ENCODE measurements around the gene FRMPD1. TPM values are rescaled to one million over a fixed set of nuclear protein-coding genes. Genes with fewer than 3 reads are reported as not detected.

The FRMPD1 gene
- total and polyA plus RNA-seq, 10 of the 15 experiments (the other 5 are each of a cell fraction or from before 2014, with no cell fraction given), result 0.01 to 0.08 (median 0.05) TPM; not detected in 6

DNA sequence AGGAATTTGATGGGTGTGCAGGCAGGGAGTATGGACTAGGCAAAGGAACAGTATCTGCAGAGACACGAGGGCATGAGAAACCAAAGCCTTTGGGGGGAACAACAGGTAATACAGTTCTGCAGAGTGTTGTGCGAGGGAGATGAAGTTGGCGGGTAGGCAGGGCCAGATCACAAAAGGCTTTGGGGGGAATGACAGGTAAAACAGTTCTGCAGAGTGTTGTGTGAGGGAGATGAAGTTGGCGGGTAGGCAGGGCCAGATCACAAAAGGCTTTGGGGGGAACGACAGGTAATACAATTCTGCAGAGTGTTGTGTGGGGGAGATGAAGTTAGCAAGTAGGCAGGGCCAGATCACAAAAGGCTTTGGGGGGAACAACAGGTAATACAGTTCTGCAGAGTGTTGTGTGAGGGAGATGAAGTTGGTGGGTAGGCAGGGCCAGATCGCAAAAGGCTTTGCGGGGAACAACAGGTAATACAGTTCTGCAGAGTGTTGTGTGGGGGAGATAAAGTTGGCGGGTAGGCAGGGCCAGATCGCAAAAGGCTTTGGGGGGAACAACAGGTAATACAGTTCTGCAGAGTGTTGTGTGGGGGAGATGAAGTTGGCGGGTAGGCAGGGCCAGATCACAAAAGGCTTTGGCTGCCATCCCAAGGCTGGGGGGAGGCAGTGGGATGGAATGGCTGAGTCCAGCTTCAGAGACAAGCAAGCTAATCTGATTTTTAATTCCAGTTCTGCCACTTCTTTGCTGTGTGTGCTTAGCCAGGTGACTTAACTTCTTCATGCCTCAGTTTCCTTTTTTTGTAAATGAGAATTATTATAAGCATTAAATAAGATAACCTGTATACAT lies 33.0 kb downstream of the FRMPD1 start:
- SMC1A ChIA-PET (ENCODE audit: uncharacterized antibody, unreplicated experiment), result no interaction called here
- Histone ChIP-seq H3K4me3 (no peak overlapping the region), H4K20me1 (ENCODE audit: control insufficient read depth, insufficient read depth) (no peaks in the 10 kb centered on the region), H3K4me2 (ENCODE audit: control insufficient read depth, insufficient read depth) (no peak overlapping the region), H3K36me3 (ENCODE audit: control insufficient read depth in 2 of 2, insufficient read depth in 2 of 2, low read length in 1 of 2) (no peaks in the 10 kb centered on the region), H3K27ac (ENCODE audit: control insufficient read depth, insufficient read depth) (no peak overlapping the region), H3K9me3 (replicated peaks; ENCODE audit: control insufficient read depth, insufficient read depth, low read length) (no peaks in the 10 kb centered on the region), H3K27me3 (replicated peaks in 1 of 2; ENCODE audit: control insufficient read depth in 2 of 2, insufficient read depth in 2 of 2, low read length in 1 of 2) (no peaks in the 10 kb centered on the region; a peak in 1 of 4 replicates), H3K4me1 (ENCODE audit: control insufficient read depth, insufficient read depth, low read length) (no peaks in the 10 kb centered on the region), H3K79me2 (ENCODE audit: control insufficient read depth, insufficient read depth, low read length) (no peaks in the 10 kb centered on the region), H2AFZ (ENCODE audit: control insufficient read depth, low read depth, low read length) (no peak overlapping the region), H3K9ac (ENCODE audit: control insufficient read depth, insufficient read depth, low read length) (no peak overlapping the region)
- POLR2A ChIA-PET, result no interaction called here
- ATAC-seq, result no peak
- no peak for DNase-seq (ENCODE audit: low read depth, low spot score)
- no peak for FAIRE-seq
- WGBS (ENCODE audit: insufficient coverage, insufficient replicate concordance, low lambda C conversion rate, missing lambda C conversion rate), result 56% methylated on average over 10 of the region's 10 CpGs
- no TSS peak for BruUV-seq (replicated peaks)
- in situ Hi-C loops (cut with MboI), result no loop called here
- intact Hi-C loops (cut with micrococcal nuclease; ENCODE audit: unreplicated experiment), result no loop called here
- RAD21 ChIA-PET (ENCODE audit: unreplicated experiment), result no interaction called here
- TF ChIP-seq EP300 (IDR thresholded peaks at IDR 0.05; ENCODE audit: borderline replicate concordance in 1 of 2, control insufficient read depth in 1 of 2, low read depth in 2 of 2, low read length in 2 of 2) (no peak), MYC (IDR thresholded peaks at IDR 0.05; ENCODE audit: insufficient read depth, insufficient read length, insufficient replicate concordance, low read length, severe bottlenecking) (no peak), SIN3A (IDR thresholded peaks at IDR 0.05; ENCODE audit: low read depth, low read length) (no peak), LARP7 (IDR thresholded peaks at IDR 0.05) (no peak), NFYA (IDR thresholded peaks at IDR 0.05; ENCODE audit: borderline replicate concordance, low read depth, low read length) (no peak), DPF2 (IDR thresholded peaks at IDR 0.05) (no peak), ESRRA (IDR thresholded peaks at IDR 0.05; ENCODE audit: low read length) (no peak), GATAD2B (conservative IDR thresholded peaks at IDR 0.05; ENCODE audit: low read depth) (no peak)
- TF ChIP-seq, protein P1, sequence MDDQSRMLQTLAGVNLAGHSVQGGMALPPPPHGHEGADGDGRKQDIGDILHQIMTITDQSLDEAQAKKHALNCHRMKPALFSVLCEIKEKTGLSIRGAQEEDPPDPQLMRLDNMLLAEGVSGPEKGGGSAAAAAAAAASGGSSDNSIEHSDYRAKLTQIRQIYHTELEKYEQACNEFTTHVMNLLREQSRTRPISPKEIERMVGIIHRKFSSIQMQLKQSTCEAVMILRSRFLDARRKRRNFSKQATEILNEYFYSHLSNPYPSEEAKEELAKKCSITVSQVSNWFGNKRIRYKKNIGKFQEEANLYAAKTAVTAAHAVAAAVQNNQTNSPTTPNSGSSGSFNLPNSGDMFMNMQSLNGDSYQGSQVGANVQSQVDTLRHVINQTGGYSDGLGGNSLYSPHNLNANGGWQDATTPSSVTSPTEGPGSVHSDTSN (IDR thresholded peaks at IDR 0.05; ENCODE audit: insufficient replicate concordance, low read depth, low read length), result no peak
- TF ChIP-seq, protein P2, sequence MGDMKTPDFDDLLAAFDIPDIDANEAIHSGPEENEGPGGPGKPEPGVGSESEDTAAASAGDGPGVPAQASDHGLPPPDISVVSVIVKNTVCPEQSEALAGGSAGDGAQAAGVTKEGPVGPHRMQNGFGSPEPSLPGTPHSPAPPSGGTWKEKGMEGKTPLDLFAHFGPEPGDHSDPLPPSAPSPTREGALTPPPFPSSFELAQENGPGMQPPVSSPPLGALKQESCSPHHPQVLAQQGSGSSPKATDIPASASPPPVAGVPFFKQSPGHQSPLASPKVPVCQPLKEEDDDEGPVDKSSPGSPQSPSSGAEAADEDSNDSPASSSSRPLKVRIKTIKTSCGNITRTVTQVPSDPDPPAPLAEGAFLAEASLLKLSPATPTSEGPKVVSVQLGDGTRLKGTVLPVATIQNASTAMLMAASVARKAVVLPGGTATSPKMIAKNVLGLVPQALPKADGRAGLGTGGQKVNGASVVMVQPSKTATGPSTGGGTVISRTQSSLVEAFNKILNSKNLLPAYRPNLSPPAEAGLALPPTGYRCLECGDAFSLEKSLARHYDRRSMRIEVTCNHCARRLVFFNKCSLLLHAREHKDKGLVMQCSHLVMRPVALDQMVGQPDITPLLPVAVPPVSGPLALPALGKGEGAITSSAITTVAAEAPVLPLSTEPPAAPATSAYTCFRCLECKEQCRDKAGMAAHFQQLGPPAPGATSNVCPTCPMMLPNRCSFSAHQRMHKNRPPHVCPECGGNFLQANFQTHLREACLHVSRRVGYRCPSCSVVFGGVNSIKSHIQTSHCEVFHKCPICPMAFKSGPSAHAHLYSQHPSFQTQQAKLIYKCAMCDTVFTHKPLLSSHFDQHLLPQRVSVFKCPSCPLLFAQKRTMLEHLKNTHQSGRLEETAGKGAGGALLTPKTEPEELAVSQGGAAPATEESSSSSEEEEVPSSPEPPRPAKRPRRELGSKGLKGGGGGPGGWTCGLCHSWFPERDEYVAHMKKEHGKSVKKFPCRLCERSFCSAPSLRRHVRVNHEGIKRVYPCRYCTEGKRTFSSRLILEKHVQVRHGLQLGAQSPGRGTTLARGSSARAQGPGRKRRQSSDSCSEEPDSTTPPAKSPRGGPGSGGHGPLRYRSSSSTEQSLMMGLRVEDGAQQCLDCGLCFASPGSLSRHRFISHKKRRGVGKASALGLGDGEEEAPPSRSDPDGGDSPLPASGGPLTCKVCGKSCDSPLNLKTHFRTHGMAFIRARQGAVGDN (IDR thresholded peaks at IDR 0.05), result no peak
- TF ChIP-seq, protein P3, sequence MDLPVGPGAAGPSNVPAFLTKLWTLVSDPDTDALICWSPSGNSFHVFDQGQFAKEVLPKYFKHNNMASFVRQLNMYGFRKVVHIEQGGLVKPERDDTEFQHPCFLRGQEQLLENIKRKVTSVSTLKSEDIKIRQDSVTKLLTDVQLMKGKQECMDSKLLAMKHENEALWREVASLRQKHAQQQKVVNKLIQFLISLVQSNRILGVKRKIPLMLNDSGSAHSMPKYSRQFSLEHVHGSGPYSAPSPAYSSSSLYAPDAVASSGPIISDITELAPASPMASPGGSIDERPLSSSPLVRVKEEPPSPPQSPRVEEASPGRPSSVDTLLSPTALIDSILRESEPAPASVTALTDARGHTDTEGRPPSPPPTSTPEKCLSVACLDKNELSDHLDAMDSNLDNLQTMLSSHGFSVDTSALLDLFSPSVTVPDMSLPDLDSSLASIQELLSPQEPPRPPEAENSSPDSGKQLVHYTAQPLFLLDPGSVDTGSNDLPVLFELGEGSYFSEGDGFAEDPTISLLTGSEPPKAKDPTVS (IDR thresholded peaks at IDR 0.05; ENCODE audit: low read depth, low read length), result no peak
- CTCF ChIA-PET, result interaction anchor here (0.8 kb wide), 1 partner anchor 202 kb away, joined by 3 read pairs; no protein-coding TSS in a partner anchor

Measured in GM12878 (cell line).